BJ (cell line): ENCODE results near the gene MAP3K20. TPM values are rescaled to one million over a fixed set of nuclear protein-coding genes. Genes with fewer than 3 reads are reported as not detected.
"Not testable (repeated sequence)": the region's sequence is repeated elsewhere in the genome, so short reads cannot be mapped to it uniquely, and the experiment has no call there.

ENCODE experiments used
- CTCF ChIA-PET: fragments of 350-600 bp; formaldehyde crosslinking; extraction: SDS; loops from one replicate; lab custom pipeline; 2021; ENCODE audit warnings: antibody characterized with exemption, inconsistent platforms; lab: Yijun Ruan, JAX
- POLR2A ChIA-PET: fragments of 300-600 bp; sonication (Branson Sonifier 250); formaldehyde crosslinking; extraction: SDS; loops from one replicate; lab custom pipeline; 2021; ENCODE audit warnings: antibody characterized with exemption; lab: Charles Lee
- DNase-seq: peaks from one replicate; pipeline ENCODE4 v3.0.0-alpha.2; 2011; ENCODE audit warnings: low read depth
- H3K27me3 ChIP-seq: 2 replicates; pipeline ENCODE4 v1.6.0; 2011; ENCODE audit warnings: low read length; ENCODE audit not compliant: control insufficient read depth, insufficient read depth
- H3K36me3 ChIP-seq: 2 replicates; pipeline ENCODE4 v1.5.1; 2011; ENCODE audit warnings: low read length; ENCODE audit not compliant: control insufficient read depth, insufficient read depth
- H3K4me3 ChIP-seq: 2 replicates; pipeline ENCODE4 v1.5.1; 2011; ENCODE audit warnings: low read depth, mild to moderate bottlenecking, control low read depth, low read length
- polyA plus RNA-seq: library from polyadenylated mRNA; depleted of rRNA; stranded (reverse); fragments of >200 nt; gene quantifications from 2 replicates; pipeline ENCODE4 v1.2.3, GENCODE V29; 2011
- TF ChIP-seq, protein P1 (sequence below): IDR thresholded peaks from 2 replicates; pipeline ENCODE4 v1.5.1; 2011; ENCODE audit warnings: low read depth, mild to moderate bottlenecking, control low read depth, inconsistent platforms, low read length, moderate library complexity; ENCODE audit not compliant: insufficient read depth

The MAP3K20 gene
- polyA plus RNA-seq, 1 experiment = 45.4 TPM

DNA sequence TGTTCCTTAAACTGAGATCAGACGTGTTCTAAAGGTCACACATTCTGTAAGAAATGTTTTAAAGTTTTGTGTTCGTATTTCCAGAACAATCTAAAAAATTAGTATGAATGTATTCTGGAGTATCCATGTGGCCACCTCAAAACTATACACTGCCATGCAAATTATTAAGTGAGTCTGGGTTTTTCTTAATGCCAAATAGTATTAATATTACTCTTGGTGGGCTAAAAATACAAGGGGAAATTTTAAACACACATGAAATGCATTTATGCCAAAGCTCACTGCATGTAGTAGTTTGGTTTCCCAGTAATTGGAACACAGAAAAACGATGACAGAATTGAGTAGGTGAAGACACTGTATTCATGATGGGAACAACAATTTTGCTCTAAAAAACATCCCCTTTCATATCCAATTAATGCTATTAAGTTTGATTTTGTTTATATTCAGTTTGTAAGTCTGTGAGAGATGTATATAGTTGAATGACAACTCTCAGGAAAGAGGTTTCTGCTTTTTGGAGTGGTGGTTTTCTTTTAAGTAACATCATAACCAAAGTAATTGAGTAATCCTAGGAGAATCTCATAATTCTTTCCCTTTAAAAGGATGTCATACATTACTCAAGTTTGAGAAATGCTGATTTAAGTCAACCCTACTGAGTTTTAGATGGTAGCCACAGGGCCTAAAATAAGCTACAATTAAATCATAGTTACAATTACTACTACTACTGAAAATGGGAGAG lies 203.3 kb downstream of the MAP3K20 start:
- Histone ChIP-seq H3K27me3 (no peaks in the 10 kb centered on the region), H3K36me3 (no peaks in the 10 kb centered on the region), H3K4me3 (no peak overlapping the region)
- no peak for DNase-seq
- TF ChIP-seq, protein P1, sequence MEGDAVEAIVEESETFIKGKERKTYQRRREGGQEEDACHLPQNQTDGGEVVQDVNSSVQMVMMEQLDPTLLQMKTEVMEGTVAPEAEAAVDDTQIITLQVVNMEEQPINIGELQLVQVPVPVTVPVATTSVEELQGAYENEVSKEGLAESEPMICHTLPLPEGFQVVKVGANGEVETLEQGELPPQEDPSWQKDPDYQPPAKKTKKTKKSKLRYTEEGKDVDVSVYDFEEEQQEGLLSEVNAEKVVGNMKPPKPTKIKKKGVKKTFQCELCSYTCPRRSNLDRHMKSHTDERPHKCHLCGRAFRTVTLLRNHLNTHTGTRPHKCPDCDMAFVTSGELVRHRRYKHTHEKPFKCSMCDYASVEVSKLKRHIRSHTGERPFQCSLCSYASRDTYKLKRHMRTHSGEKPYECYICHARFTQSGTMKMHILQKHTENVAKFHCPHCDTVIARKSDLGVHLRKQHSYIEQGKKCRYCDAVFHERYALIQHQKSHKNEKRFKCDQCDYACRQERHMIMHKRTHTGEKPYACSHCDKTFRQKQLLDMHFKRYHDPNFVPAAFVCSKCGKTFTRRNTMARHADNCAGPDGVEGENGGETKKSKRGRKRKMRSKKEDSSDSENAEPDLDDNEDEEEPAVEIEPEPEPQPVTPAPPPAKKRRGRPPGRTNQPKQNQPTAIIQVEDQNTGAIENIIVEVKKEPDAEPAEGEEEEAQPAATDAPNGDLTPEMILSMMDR = no peak
- CTCF ChIA-PET = no interaction called here
- POLR2A ChIA-PET = interaction anchor here (0.7 kb wide), 1 partner anchor 148 kb away, joined by 3 read pairs; no protein-coding TSS in a partner anchor

DNA sequence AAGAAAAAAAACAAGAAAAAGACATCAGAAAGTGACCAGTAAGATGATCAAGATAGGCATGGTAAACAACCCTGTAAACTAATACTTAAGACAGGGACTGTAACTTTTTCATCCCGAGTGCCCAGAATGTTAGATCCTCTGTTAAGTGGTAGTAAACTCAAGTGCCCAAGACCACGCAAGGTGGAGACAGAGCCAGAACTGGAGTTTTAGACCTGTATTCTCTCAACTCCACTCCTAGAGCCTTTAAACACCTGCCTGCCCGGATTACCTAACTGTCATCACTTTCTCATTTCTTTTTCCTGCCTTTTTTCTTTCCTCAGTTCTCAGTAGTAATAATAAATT lies 203.9 kb downstream of the MAP3K20 start:
- no peak for DNase-seq
- Histone ChIP-seq H3K27me3 (no peaks in the 10 kb centered on the region), H3K4me3 (no peak overlapping the region), H3K36me3 (no peaks in the 10 kb centered on the region)
- TF ChIP-seq, protein P1 = no peak
- ChIA-PET CTCF (no interaction called here), POLR2A (interaction anchor here (0.7 kb wide), 1 partner anchor 149 kb away, joined by 3 read pairs; no protein-coding TSS in a partner anchor)

DNA sequence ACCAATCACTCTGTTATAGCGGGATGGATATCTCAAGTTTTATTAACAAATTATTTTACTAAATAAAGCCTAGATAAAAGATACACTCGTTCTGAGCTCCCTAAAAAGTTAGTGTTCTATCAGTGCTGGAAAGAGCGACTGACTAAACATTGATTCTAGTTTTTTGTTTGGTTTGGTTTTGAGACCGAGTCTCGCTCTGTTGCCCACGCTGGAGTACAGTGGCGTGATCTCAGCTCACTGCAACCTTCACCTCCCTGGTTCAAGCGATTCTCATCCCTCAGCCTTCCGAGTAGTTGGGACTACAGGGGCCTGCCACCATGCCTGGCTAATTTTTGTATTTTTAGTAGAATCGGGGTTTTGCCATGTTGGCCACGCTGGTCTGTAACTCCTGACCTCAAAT lies 205.2 kb downstream of the MAP3K20 start:
- ChIA-PET CTCF (no interaction called here), POLR2A (no interaction called here)
- Histone ChIP-seq H3K27me3 (no peaks in the 10 kb centered on the region), H3K4me3 (no peak overlapping the region), H3K36me3 (no peaks in the 10 kb centered on the region)
- no peak for DNase-seq
- TF ChIP-seq, protein P1 = no peak

DNA sequence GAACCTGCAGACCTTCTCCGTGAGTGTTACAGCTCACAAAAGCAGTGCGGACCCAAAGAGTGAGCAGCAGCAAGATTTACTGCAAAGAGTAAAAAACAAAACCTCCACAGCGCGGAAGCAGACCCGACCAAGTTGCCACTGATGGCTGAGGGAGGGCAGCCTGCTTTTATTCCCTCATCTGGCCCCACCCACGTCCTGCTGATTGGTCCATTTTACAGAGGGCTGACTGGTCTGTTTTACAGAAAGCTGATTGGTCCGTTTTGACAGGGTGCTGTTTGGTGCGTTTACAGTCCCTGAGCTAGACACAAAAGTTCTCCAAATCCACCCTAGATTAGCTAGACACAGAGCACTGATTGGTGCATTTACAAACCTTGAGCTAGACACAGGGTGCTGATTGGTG lies 206.3 kb downstream of the MAP3K20 start:
- DNase-seq, H3K4me3 ChIP-seq, H3K27me3 ChIP-seq, POLR2A ChIA-PET, H3K36me3 ChIP-seq: not testable (repeated sequence)
- CTCF ChIA-PET = interaction anchor here (1.5 kb wide), 1 partner anchor 9 kb away, joined by 6 read pairs; no protein-coding TSS in a partner anchor

DNA sequence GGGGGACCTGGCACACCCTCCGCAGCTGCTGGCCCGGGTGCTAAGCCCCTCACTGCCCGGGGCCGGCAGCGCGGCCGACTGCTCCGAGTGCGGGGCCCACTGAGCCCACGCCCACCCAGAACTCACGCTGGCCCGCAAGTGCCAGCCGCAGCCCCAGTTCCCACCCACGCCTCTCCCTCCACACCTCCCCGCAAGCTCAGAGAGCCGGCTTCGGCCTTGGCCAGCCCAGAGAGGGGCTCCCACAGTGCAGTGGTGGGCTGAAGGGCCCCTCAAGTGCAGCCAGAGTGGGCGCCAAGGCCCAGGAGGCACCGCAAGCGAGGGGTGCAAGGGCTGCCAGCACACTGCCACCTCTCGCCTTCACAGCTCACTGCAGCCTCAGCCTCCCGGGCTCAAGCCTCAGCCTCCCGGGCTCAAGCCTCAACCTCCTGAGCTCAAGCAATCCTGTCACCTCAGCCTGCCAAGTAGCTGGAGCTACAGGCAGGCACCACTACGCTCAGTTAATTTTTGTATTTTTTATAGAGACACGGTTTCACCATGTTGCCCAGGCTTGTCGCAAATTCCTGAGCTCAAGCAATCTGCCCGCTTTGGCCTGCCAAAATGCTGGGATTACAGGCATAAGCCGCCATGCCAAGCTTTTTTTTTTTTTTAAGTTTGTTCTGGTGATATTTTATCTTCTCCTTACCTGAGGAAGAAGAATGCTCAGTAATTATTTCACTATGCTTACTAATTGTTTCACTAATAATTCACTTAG lies 207.3 kb downstream of the MAP3K20 start:
- no peak for DNase-seq
- H3K4me3 ChIP-seq = no peak overlapping the region
- ChIA-PET CTCF (interaction anchor here (1.2 to 1.5 kb wide), 2 partner anchors 10 to 120 kb away, joined by 3 to 6 read pairs; no protein-coding TSS in a partner anchor), POLR2A (no interaction called here)
- no peaks in the 10 kb centered on the region for H3K27me3 ChIP-seq
- TF ChIP-seq, protein P1 = no peak
- no peaks in the 10 kb centered on the region for H3K36me3 ChIP-seq
